Heart right ventricle (tissue), 16 donors: ENCODE measurements around the gene MOGAT3. TPM values are rescaled to one million over a fixed set of nuclear protein-coding genes. Genes with fewer than 3 reads are reported as not detected.
A peak's percentile ranks its signal among the peaks of the same experiment; 100 is the strongest.

ENCODE experiments used
- ATAC-seq, 8 donors: fragments of 200-7000 bp; cut with Tn5 transposase; one replicate each; pipeline ENCODE4 v1.9.1; 2020; ENCODE audit warnings: mild to moderate bottlenecking in 8 of 8, moderate library complexity in 8 of 8, moderate number of reproducible peaks in 1 of 8
- DNase-seq, 2 donors: peaks; one replicate each; pipeline ENCODE4 v3.0.0-alpha.2; 2020
- H3K27ac ChIP-seq, 10 donors: fragments of 200-600 bp; sonication (generic) in 2 of 10; one replicate each; pipeline versions ENCODE4 v1.5.0 to v1.8.0; 2020 to 2022; ENCODE audit warnings: mild to moderate bottlenecking in 3 of 10
- H3K27me3 ChIP-seq, 7 donors: fragments of 200-600 bp; one replicate each; pipeline ENCODE4 v1.8.0; 2021 to 2022; ENCODE audit warnings: mild to moderate bottlenecking in 2 of 7
- H3K36me3 ChIP-seq, 9 donors: fragments of 200-600 bp; sonication (generic) in 1 of 9; one replicate each; pipeline versions ENCODE4 v1.5.0 to v1.8.0; 2020 to 2022; ENCODE audit warnings: mild to moderate bottlenecking in 2 of 9
- H3K4me1 ChIP-seq, 9 donors: fragments of 200-600 bp; sonication (generic) in 1 of 9; one replicate each; pipeline versions ENCODE4 v1.5.0 to v1.8.0; 2020 to 2022; ENCODE audit warnings: mild to moderate bottlenecking in 4 of 9
- H3K4me3 ChIP-seq, 10 donors: fragments of 200-600 bp; sonication (generic) in 2 of 10; one replicate each; pipeline versions ENCODE4 v1.5.0 to v1.8.0; 2020 to 2022; ENCODE audit warnings: mild to moderate bottlenecking in 7 of 10, moderate library complexity in 2 of 10
- H3K9me3 ChIP-seq, 11 donors: fragments of 200-600 bp in 10 of 11; sonication (generic) in 2 of 11; one replicate each; pipeline versions ENCODE4 v1.5.0 to v1.8.0; 2013 to 2022; ENCODE audit warnings: mild to moderate bottlenecking in 2 of 11, control low read depth in 1 of 11, moderate library complexity in 1 of 11
- WGBS, 2 donors: extraction: QIAGEN DNeasy Blood & Tissue Kit; methylation state at CpG; one replicate each; pipeline ENCODE4 v1.1.7; 2013; ENCODE audit warnings: inconsistent platforms in 1 of 2; 5-methylcytosine and 5-hydroxymethylcytosine counted together
- intact Hi-C, 10 donors: fragments of 100-400 bp; cut with DNase I; formaldehyde crosslinking; loops; one replicate each; pipeline versions ENCODE4 v1.11.1 to v1.14.2; 2022
- polyA plus RNA-seq, 2 donors: library from polyadenylated mRNA; stranded (reverse); fragments of 200-250 nt; gene quantifications; one replicate each; pipeline ENCODE4 v1.2.3, GENCODE V29; 2013
- total RNA-seq, 10 donors: library from RNA; stranded (reverse); fragmentation: NEBNext Ultra II Directional in 3 of 10; extraction: Animal tissue kit (Norgen Biotek cat#: 25700) in 3 of 10; gene quantifications; one replicate each; pipeline versions ENCODE4 v1.2.1 to v1.2.4, GENCODE V29; 2021 to 2023
- TF ChIP-seq, protein P1 (sequence below), 9 donors: fragments of 200-600 bp; sonication (generic) in 2 of 9; IDR thresholded peaks; one replicate each; pipeline versions ENCODE4 v1.5.0 to v1.8.0; 2021 to 2022; ENCODE audit warnings: antibody characterized with exemption in 9 of 9, mild to moderate bottlenecking in 5 of 9, moderate library complexity in 1 of 9
- donor health status: Arrhythmogenic right ventricular cardiomyopathy.
- donor health status: ischemic (EF 13 %, LVEDD 7.1; RV severe dilation, severe dysfunction).
- donor health status: healthy with polysubstance abuse.
- donor health status: DM: no; HTN: yes; CAD: no.
- donor health status: DM: no; HTN: no; CAD: no.
- donor health status: ischemic (EF 25% LVEDD 6.9; RV normal size, moderate dysfunction).
- donor health status: ischemic (EF 25% LVEDD 5.7; RV mildly dilated, moderate dysfunction).
- donor health status: healthy.
- donor health status: DM: yes; HTN: yes; CAD: no.
- donor health status: Ischemic cardiomyopathy.
- donor health status: ischemic (EF 35%, LVEDD 5.7; RV mildly dilated, moderate dysfunction).
- donor health status: nonischemic (EF 11% LVEDD 7.7; RV severe dilation, severe dysfunction).
- donor health status: DM: yes; HTN: yes; CAD: no.
- donor health status: PGD.
- donor health status: ischemic (EF 29% LVEDD 5.4; RV normal size, mild dysfunction).
- donor health status: nonischemic (EF 23%, LVEDD 6.1; RV moderate dilation, normal function).

MOGAT3 gene
- total and polyA plus RNA-seq, 12 donors, result not detected

DNA sequence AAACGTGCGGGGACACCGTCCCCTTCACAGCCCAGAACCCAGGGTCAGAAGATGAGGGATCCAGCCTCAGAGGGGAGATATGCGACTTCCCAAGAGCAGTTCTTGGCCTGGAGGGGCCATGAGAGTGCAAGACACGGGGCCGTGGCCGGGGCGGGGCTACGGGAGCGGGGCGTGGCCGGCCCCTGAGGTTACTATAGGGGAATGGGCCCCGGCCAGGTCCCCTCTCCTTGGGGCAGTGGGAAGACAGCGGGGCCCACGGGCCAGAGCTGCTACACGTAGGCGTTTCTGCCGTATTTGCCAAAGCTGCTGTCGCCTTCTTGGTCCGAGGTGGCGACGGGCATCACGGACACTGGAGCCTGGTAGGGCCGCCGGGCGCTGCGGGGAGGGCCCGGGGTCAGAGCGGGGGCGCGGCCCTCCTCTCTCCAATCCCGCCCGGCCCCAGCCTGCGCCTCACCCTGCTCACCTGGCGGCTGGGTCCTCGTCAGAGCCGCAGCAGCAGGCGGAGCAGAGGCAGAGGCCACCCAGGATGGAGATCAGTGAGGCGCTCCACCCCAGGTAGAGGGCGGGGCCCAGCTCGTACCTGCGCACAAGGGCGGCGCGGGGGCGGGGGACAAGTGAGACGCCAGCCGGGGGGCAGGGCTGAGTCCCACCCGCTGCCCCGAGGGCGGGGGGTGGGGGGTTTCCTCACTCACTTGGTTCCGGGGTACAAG lies 31.5 kb upstream of the MOGAT3 start:
- Histone ChIP-seq H3K9me3 (no peaks in the 10 kb centered on the region), H3K27me3 (no peaks in the 10 kb centered on the region), H3K4me1 (peaks cover 6 to 32% (median 18%) of the 10 kb centered on the region in 9 donors), H3K36me3 (peaks cover 0 to 44% (median 3%) of the 10 kb centered on the region in 9 donors), H3K4me3 (peak overlapping the region in 8 of 10 donors; percentile 7 to 44 (median 31)), H3K27ac (peak overlapping the region in 5 of 10 donors; percentile 15 to 53 (median 28))
- intact Hi-C loops, result no loop called here
- WGBS, 2 donors, result 15 to 17% methylated on average over 52 of the region's 52 CpGs
- TF ChIP-seq, protein P1, sequence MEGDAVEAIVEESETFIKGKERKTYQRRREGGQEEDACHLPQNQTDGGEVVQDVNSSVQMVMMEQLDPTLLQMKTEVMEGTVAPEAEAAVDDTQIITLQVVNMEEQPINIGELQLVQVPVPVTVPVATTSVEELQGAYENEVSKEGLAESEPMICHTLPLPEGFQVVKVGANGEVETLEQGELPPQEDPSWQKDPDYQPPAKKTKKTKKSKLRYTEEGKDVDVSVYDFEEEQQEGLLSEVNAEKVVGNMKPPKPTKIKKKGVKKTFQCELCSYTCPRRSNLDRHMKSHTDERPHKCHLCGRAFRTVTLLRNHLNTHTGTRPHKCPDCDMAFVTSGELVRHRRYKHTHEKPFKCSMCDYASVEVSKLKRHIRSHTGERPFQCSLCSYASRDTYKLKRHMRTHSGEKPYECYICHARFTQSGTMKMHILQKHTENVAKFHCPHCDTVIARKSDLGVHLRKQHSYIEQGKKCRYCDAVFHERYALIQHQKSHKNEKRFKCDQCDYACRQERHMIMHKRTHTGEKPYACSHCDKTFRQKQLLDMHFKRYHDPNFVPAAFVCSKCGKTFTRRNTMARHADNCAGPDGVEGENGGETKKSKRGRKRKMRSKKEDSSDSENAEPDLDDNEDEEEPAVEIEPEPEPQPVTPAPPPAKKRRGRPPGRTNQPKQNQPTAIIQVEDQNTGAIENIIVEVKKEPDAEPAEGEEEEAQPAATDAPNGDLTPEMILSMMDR (IDR thresholded peaks at IDR 0.05), result no peak
- ATAC-seq (peak in 3 of 8 donors; percentile 30 to 37 (median 33)), DNase-seq (no peak)

DNA sequence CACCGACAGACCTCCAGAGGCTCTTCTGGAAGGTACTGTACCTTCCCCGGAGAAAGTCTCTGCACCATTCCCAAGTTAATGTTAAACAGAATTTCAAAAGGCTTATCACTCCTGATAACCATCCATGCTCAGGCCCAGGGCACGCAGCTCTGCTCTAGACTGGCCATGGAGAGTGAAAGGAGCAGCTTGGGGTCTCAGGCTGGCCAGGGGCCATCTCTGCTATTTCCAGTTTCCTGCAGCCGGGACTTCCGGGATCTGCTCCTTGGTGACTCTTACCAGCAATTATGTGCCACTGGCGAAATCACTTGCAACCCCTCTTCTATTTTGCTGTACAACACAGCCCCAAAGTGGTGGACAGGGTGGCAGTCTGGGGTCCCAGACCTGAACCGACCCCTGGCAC lies 30.8 kb upstream of the MOGAT3 start:
- no peaks in the 10 kb centered on the region for H3K9me3 ChIP-seq
- TF ChIP-seq, protein P1 (IDR thresholded peaks at IDR 0.05), result no peak
- 57 to 62% methylated on average over 7 of the region's 7 CpGs for WGBS, 2 donors
- H3K4me3 ChIP-seq, result peak overlapping the region in 2 of 10 donors; percentile 39 to 44
- intact Hi-C loops, result no loop called here
- H3K27ac ChIP-seq, result peak overlapping the region in 5 of 10 donors; percentile 15 to 53 (median 34)
- peaks cover 0 to 47% (median 9%) of the 10 kb centered on the region in 9 donors for H3K36me3 ChIP-seq
- ATAC-seq, result no peak
- peaks cover 3 to 27% (median 14%) of the 10 kb centered on the region in 9 donors for H3K4me1 ChIP-seq
- DNase-seq, result no peak
- H3K27me3 ChIP-seq, result no peaks in the 10 kb centered on the region

DNA sequence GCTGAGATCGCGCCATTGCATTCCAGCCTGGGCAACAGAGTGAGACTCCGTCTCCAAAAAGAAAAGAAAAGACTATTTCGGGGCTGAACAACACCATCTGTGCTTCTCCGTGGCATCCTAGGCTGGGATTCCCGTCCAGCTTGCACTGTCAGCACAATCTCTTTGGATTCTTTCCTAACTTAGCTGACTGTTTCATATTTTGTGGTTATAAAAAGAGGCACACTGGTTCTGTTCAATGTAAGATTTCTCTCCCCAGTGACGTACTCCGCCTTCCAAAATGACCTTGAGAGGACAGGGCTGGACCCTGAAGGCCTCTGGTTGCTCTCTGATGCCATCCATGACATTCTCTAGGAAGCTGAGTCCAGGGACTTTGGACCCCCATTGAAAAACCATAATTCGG lies 25.9 kb upstream of the MOGAT3 start:
- intact Hi-C loops, result no loop called here
- no peaks in the 10 kb centered on the region for H3K9me3 ChIP-seq
- peaks cover 0 to 82% (median 35%) of the 10 kb centered on the region in 9 donors for H3K36me3 ChIP-seq
- H3K4me3 ChIP-seq, result no peak overlapping the region
- no peak for DNase-seq
- 90 to 91% methylated on average over 9 of the region's 9 CpGs for WGBS, 2 donors
- H3K4me1 ChIP-seq, result peaks cover 0 to 15% (median 3%) of the 10 kb centered on the region in 9 donors
- no peaks in the 10 kb centered on the region for H3K27me3 ChIP-seq
- TF ChIP-seq, protein P1 (IDR thresholded peaks at IDR 0.05), result no peak
- no peak for ATAC-seq
- H3K27ac ChIP-seq, result no peak overlapping the region

DNA sequence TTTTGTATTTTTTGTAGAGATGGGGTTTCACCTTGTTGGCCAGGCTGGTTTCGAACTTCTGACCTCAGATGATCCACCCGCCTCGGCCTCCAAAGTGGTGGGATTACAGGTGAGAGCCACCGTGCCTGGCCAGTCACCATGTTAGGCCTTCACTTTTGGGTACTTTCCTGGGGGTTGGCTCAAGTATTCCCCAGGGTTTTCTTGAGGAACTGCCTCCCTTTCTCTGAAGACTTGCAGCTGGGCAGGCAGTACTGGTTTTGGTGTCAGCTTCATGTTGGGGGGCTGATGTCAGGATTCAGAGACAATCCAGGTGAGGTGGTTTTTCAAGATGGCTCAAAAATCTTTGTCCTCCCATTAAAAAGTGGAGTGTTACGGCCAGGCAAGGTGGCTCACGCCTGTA lies 24.8 kb upstream of the MOGAT3 start:
- 97 to 98% methylated on average over 6 of the region's 6 CpGs for WGBS, 2 donors
- Histone ChIP-seq H3K9me3 (no peaks in the 10 kb centered on the region), H3K27ac (no peak overlapping the region), H3K4me1 (peaks cover 0 to 6% (median 1%) of the 10 kb centered on the region in 9 donors), H3K27me3 (no peaks in the 10 kb centered on the region), H3K4me3 (no peak overlapping the region), H3K36me3 (peaks cover 0 to 87% (median 35%) of the 10 kb centered on the region in 9 donors)
- TF ChIP-seq, protein P1 (IDR thresholded peaks at IDR 0.05), result no peak
- intact Hi-C loops, result no loop called here
- ATAC-seq (no peak), DNase-seq (no peak)
